Measurements from ENCODE around the gene DIPK1A. TPM values are rescaled to one million over a fixed set of nuclear protein-coding genes. Genes with fewer than 3 reads are reported as not detected.
A peak's percentile ranks its signal among the peaks of the same experiment; 100 is the strongest.

Gene DIPK1A
- total RNA-seq, 1 experiment from 2014 or later, result 4.8 TPM

GRCh38 chr1:92960395-92961130 is 699 bp downstream of the DIPK1A start:
- peak; percentile 23 for DNase-seq (ENCODE audit: low spot score)
- CTCF ChIA-PET, result interaction anchor here (0.7 to 4.9 kb wide), 19 partner anchors 10 to 211 kb away, joined by 3 to 43 read pairs (median 4); partner anchors contain the start of gene EVI5
- H3K27me3 Mint-ChIP-seq (ENCODE audit: low read depth), result peaks cover 9% of the 10 kb centered on the region
- POLR2A ChIA-PET, result no interaction called here
- no peaks in the 10 kb centered on the region for H3K36me3 Mint-ChIP-seq
- H3K9me3 Mint-ChIP-seq, result no peaks in the 10 kb centered on the region
- peak; percentile 37 for ATAC-seq
- peaks cover 13% of the 10 kb centered on the region for H3K4me1 Mint-ChIP-seq
- peak overlapping the region; percentile 87 for H3K4me3 Mint-ChIP-seq
- no peak overlapping the region for H3K27ac Mint-ChIP-seq
- TF ChIP-seq STAT6 (CRISPR knock-in tag; conservative IDR thresholded peaks at IDR 0.05; ENCODE audit: low read depth) (no peak), ZNF219 (CRISPR knock-in tag; IDR thresholded peaks at IDR 0.05; ENCODE audit: borderline replicate concordance) (no peak), ZNF281 (CRISPR knock-in tag; IDR thresholded peaks at IDR 0.05) (no peak), NFE2L1 (CRISPR knock-in tag; IDR thresholded peaks at IDR 0.05) (no peak), ZNF232 (CRISPR knock-in tag; IDR thresholded peaks at IDR 0.05) (no peak), ZNF396 (CRISPR knock-in tag; IDR thresholded peaks at IDR 0.05; ENCODE audit: borderline replicate concordance) (no peak), E2F5 (CRISPR knock-in tag; IDR thresholded peaks at IDR 0.05) (peak; percentile 65; the same call in 1 of the 2 replicates), TCF7 (CRISPR knock-in tag; IDR thresholded peaks at IDR 0.05; ENCODE audit: low read depth) (0 out of 2 replicates have a peak, but pooled peaks have one; percentile 43), IRF2 (CRISPR knock-in tag; IDR thresholded peaks at IDR 0.05; ENCODE audit: borderline replicate concordance, low read depth) (no peak), HMGA2 (CRISPR knock-in tag; IDR thresholded peaks at IDR 0.05) (no peak), IRF1 (CRISPR knock-in tag; IDR thresholded peaks at IDR 0.05) (no peak), ETV6 (CRISPR knock-in tag; IDR thresholded peaks at IDR 0.05) (no peak), ZNF263 (CRISPR knock-in tag; IDR thresholded peaks at IDR 0.05; ENCODE audit: low read depth) (no peak), FOXK1 (CRISPR knock-in tag; IDR thresholded peaks at IDR 0.05) (0 out of 2 replicates have a peak, but pooled peaks have one; percentile 15), CDX4 (CRISPR knock-in tag; IDR thresholded peaks at IDR 0.05; ENCODE audit: borderline replicate concordance) (no peak), HMGXB4 (CRISPR knock-in tag; IDR thresholded peaks at IDR 0.05) (0 out of 2 replicates have a peak, but pooled peaks have one; percentile 28), MYBL2 (CRISPR knock-in tag; IDR thresholded peaks at IDR 0.05) (peak; percentile 51; the same call in 1 of the 2 replicates), MAX (CRISPR knock-in tag; IDR thresholded peaks at IDR 0.05) (peak; percentile 74; the same call in 1 of the 2 replicates), ZNF317 (CRISPR knock-in tag; IDR thresholded peaks at IDR 0.05; ENCODE audit: borderline replicate concordance, low read depth) (no peak), FOXP1 (CRISPR knock-in tag; IDR thresholded peaks at IDR 0.05; ENCODE audit: borderline replicate concordance) (peak; percentile 42; the same call in 1 of the 2 replicates), ZNF671 (CRISPR knock-in tag; IDR thresholded peaks at IDR 0.05) (no peak), GRHL2 (CRISPR knock-in tag; IDR thresholded peaks at IDR 0.05; ENCODE audit: insufficient replicate concordance, severe bottlenecking) (no peak), PRDM15 (CRISPR knock-in tag; IDR thresholded peaks at IDR 0.05) (no peak)
